ENCODE results near the gene PARN.

The PARN gene

GRCh38 chr16:14629919-14630619, at the start of gene PARN:
TSS of gene PARN (minus strand) at chr16:14630260. CDS start at chr16:14630125, 135 bp downstream.
- Histone ChIP-seq H3K4me3 (ENCODE audit: low read length) (peak within 1 kb of the TSS; percentile 73), H3K9me3 (ENCODE audit: control insufficient read depth, insufficient read depth, low read length) (no peaks in the 10 kb centered on the region), H3F3A (ENCODE audit: control insufficient read depth, insufficient read depth) (peaks cover 6% of the 10 kb centered on the region; the same call in 1 of the 2 replicates), H3K4me1 (ENCODE audit: control insufficient read depth, low read length) (peaks cover 52% of the 10 kb centered on the region), H3K36me3 (ENCODE audit: control insufficient read depth, low read length) (peaks cover 67% of the 10 kb centered on the region), H3K79me2 (ENCODE audit: control insufficient read depth, low read length) (peaks cover 86% of the 10 kb centered on the region), H3K9me2 (replicated peaks; ENCODE audit: control insufficient read depth, low read length) (no peaks in the 10 kb centered on the region), H3K27me3 (ENCODE audit: control insufficient read depth, low read length) (no peaks in the 10 kb centered on the region), H3K4me2 (ENCODE audit: low read length) (peak within 1 kb of the TSS; percentile 69), H4K20me1 (ENCODE audit: control insufficient read depth, insufficient read depth, low read depth, low read length) (peaks cover 10% of the 10 kb centered on the region), H3K27ac (ENCODE audit: low read depth, low read length) (peak within 1 kb of the TSS; percentile 68)
- TF ChIP-seq, protein P1, sequence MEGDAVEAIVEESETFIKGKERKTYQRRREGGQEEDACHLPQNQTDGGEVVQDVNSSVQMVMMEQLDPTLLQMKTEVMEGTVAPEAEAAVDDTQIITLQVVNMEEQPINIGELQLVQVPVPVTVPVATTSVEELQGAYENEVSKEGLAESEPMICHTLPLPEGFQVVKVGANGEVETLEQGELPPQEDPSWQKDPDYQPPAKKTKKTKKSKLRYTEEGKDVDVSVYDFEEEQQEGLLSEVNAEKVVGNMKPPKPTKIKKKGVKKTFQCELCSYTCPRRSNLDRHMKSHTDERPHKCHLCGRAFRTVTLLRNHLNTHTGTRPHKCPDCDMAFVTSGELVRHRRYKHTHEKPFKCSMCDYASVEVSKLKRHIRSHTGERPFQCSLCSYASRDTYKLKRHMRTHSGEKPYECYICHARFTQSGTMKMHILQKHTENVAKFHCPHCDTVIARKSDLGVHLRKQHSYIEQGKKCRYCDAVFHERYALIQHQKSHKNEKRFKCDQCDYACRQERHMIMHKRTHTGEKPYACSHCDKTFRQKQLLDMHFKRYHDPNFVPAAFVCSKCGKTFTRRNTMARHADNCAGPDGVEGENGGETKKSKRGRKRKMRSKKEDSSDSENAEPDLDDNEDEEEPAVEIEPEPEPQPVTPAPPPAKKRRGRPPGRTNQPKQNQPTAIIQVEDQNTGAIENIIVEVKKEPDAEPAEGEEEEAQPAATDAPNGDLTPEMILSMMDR (IDR thresholded peaks at IDR 0.05; ENCODE audit: low read depth, low read length, poor library complexity, severe bottlenecking), result no peak
- TF ChIP-seq EZH2phosphoT487 (IDR thresholded peaks at IDR 0.05; ENCODE audit: borderline replicate concordance, low read length), result no peak

- no peak overlapping the region for H3K27ac ChIP-seq (ENCODE audit: low read depth, low read length)
- TF ChIP-seq, protein P1 (IDR thresholded peaks at IDR 0.05; ENCODE audit: low read depth, low read length, poor library complexity, severe bottlenecking), result no peak
- TF ChIP-seq EZH2phosphoT487 (IDR thresholded peaks at IDR 0.05; ENCODE audit: borderline replicate concordance, low read length), result no peak
- H3F3A ChIP-seq (ENCODE audit: control insufficient read depth, insufficient read depth), result no peaks in the 10 kb centered on the region
- no peaks in the 10 kb centered on the region for H3K79me2 ChIP-seq (ENCODE audit: control insufficient read depth, low read length)
- no peaks in the 10 kb centered on the region for H3K27me3 ChIP-seq (ENCODE audit: control insufficient read depth, low read length)
- no peak overlapping the region for H3K4me2 ChIP-seq (ENCODE audit: low read length)
- H4K20me1 ChIP-seq (ENCODE audit: control insufficient read depth, insufficient read depth, low read depth, low read length), result no peaks in the 10 kb centered on the region
- no peaks in the 10 kb centered on the region for H3K9me3 ChIP-seq (ENCODE audit: control insufficient read depth, insufficient read depth, low read length)
- H3K4me1 ChIP-seq (ENCODE audit: control insufficient read depth, low read length), result peaks cover 26% of the 10 kb centered on the region
- H3K36me3 ChIP-seq (ENCODE audit: control insufficient read depth, low read length), result no peaks in the 10 kb centered on the region
- no peak overlapping the region for H3K4me3 ChIP-seq (ENCODE audit: low read length)
- H3K9me2 ChIP-seq (replicated peaks; ENCODE audit: control insufficient read depth, low read length), result no peaks in the 10 kb centered on the region
These were observed 48.9 kb upstream of the PARN start for GRCh38 chr16:14678748-14679497.

DNA sequence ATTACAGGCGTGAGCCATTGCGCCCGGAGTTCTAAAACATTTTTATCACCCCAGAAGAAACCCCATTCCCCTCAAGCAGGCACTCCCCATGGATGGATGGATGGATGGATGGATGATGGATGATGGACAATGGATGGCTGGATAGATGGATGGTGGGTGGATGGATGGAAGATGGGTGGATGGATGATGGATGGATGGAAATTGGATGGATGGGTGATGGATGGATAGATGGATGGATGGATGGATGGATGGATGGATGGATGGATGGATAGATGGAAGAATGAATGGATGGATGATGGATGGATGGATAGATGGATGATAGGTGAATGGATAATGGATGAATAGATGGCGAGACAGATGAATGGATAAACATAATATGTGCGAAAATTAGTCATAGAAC, 47.6 kb upstream of the PARN start:
- H3K36me3 ChIP-seq (ENCODE audit: control insufficient read depth, low read length), result no peaks in the 10 kb centered on the region
- peaks cover 3% of the 10 kb centered on the region for H3F3A ChIP-seq (ENCODE audit: control insufficient read depth, insufficient read depth)
- no peak for TF ChIP-seq EZH2phosphoT487 (IDR thresholded peaks at IDR 0.05; ENCODE audit: borderline replicate concordance, low read length)
- peak overlapping the region; percentile 31 for H3K4me2 ChIP-seq (ENCODE audit: low read length)
- no peaks in the 10 kb centered on the region for H3K27me3 ChIP-seq (ENCODE audit: control insufficient read depth, low read length)
- H3K9me3 ChIP-seq (ENCODE audit: control insufficient read depth, insufficient read depth, low read length), result no peaks in the 10 kb centered on the region
- no peak overlapping the region for H3K27ac ChIP-seq (ENCODE audit: low read depth, low read length)
- no peaks in the 10 kb centered on the region for H3K9me2 ChIP-seq (replicated peaks; ENCODE audit: control insufficient read depth, low read length)
- H3K4me3 ChIP-seq (ENCODE audit: low read length), result no peak overlapping the region; the same call in 1 of the 2 replicates
- H3K4me1 ChIP-seq (ENCODE audit: control insufficient read depth, low read length), result peaks cover 39% of the 10 kb centered on the region
- H3K79me2 ChIP-seq (ENCODE audit: control insufficient read depth, low read length), result no peaks in the 10 kb centered on the region
- no peaks in the 10 kb centered on the region for H4K20me1 ChIP-seq (ENCODE audit: control insufficient read depth, insufficient read depth, low read depth, low read length)

DNA sequence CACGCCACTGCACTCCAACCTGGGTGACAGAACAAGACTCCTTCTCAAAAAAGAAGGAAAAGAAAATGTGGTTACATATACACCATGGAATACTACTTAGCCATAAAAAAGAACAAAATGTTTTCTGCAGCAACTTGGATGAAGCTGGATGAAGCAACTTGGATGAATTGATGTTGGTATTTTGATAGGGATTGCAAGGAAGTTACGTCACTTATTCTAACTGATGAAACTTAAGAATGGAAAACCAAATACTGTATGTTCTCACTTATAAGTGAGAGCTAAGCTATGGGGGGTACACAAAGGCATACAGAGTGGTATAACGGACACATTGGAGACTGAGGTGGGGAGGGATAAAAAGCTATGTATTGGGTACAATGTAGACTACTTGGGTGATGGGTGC, 46.6 kb upstream of the PARN start:
- peaks cover 13% of the 10 kb centered on the region for H3F3A ChIP-seq (ENCODE audit: control insufficient read depth, insufficient read depth)
- no peaks in the 10 kb centered on the region for H3K79me2 ChIP-seq (ENCODE audit: control insufficient read depth, low read length)
- no peak overlapping the region for H3K4me3 ChIP-seq (ENCODE audit: low read length)
- no peaks in the 10 kb centered on the region for H3K27me3 ChIP-seq (ENCODE audit: control insufficient read depth, low read length)
- no peaks in the 10 kb centered on the region for H3K9me3 ChIP-seq (ENCODE audit: control insufficient read depth, insufficient read depth, low read length)
- H3K4me1 ChIP-seq (ENCODE audit: control insufficient read depth, low read length), result peaks cover 49% of the 10 kb centered on the region
- H3K36me3 ChIP-seq (ENCODE audit: control insufficient read depth, low read length), result no peaks in the 10 kb centered on the region
- TF ChIP-seq, protein P1 (IDR thresholded peaks at IDR 0.05; ENCODE audit: low read depth, low read length, poor library complexity, severe bottlenecking), result no peak
- TF ChIP-seq EZH2phosphoT487 (IDR thresholded peaks at IDR 0.05; ENCODE audit: borderline replicate concordance, low read length), result no peak
- H3K27ac ChIP-seq (ENCODE audit: low read depth, low read length), result no peak overlapping the region
- H3K9me2 ChIP-seq (replicated peaks; ENCODE audit: control insufficient read depth, low read length), result no peaks in the 10 kb centered on the region
- no peaks in the 10 kb centered on the region for H4K20me1 ChIP-seq (ENCODE audit: control insufficient read depth, insufficient read depth, low read depth, low read length)
- no peak overlapping the region for H3K4me2 ChIP-seq (ENCODE audit: low read length)

All from DOHH2 (cell line).